BE2C (cell line): ENCODE results near the gene MYCBP2.

Experiments used
- DNase-seq: peaks from one replicate; pipeline ENCODE4 v3.0.0-alpha.2; 2020
- H3K27me3 ChIP-seq: fragments of 250-450 bp; sonication (Bioruptor Pico); 2 replicates; pipeline ENCODE4 v1.5.1; 2020; ENCODE audit warnings: mild to moderate bottlenecking
- H3K36me3 ChIP-seq: fragments of 250-450 bp; sonication (Bioruptor Pico); 2 replicates; pipeline ENCODE4 v1.5.1; 2020; ENCODE audit warnings: mild to moderate bottlenecking
- H3K4me1 ChIP-seq: fragments of 250-450 bp; sonication (Bioruptor Pico); 2 replicates; pipeline ENCODE4 v1.5.1; 2020
- H3K4me3 ChIP-seq: 2 replicates; pipeline ENCODE4 v1.5.1; 2011; ENCODE audit warnings: low read depth, low read length
- H3K9me3 ChIP-seq: fragments of 250-450 bp; sonication (Bioruptor Pico); 2 replicates; pipeline ENCODE4 v1.5.1; 2020
- TF ChIP-seq, protein P1 (sequence below): IDR thresholded peaks from 2 replicates; pipeline ENCODE4 v1.5.1; 2012; ENCODE audit warnings: mild to moderate bottlenecking, low read depth, low read length

MYCBP2 gene

DNA sequence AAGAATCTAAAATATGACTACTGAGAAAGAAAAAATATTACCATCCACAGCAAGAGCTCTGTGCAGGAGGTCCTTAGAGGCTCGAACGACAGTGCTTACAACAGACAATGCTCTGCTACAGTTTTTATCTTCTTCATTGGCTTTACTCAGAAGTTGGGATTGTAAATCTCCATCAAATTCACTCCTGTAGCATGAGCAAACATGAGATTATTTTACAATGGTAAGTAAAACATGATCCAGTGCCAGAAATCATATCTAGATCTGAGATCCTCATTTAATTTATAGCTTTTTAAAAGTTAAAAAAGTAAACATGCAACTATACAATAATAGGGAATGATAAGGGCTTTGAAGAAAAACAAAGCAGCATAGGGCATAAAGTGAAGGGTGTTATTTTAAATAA, 155.4 kb downstream of the MYCBP2 start:
- TF ChIP-seq, protein P1, sequence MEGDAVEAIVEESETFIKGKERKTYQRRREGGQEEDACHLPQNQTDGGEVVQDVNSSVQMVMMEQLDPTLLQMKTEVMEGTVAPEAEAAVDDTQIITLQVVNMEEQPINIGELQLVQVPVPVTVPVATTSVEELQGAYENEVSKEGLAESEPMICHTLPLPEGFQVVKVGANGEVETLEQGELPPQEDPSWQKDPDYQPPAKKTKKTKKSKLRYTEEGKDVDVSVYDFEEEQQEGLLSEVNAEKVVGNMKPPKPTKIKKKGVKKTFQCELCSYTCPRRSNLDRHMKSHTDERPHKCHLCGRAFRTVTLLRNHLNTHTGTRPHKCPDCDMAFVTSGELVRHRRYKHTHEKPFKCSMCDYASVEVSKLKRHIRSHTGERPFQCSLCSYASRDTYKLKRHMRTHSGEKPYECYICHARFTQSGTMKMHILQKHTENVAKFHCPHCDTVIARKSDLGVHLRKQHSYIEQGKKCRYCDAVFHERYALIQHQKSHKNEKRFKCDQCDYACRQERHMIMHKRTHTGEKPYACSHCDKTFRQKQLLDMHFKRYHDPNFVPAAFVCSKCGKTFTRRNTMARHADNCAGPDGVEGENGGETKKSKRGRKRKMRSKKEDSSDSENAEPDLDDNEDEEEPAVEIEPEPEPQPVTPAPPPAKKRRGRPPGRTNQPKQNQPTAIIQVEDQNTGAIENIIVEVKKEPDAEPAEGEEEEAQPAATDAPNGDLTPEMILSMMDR: no peak
- Histone ChIP-seq H3K36me3 (peaks cover 44% of the 10 kb centered on the region), H3K27me3 (no peaks in the 10 kb centered on the region)

DNA sequence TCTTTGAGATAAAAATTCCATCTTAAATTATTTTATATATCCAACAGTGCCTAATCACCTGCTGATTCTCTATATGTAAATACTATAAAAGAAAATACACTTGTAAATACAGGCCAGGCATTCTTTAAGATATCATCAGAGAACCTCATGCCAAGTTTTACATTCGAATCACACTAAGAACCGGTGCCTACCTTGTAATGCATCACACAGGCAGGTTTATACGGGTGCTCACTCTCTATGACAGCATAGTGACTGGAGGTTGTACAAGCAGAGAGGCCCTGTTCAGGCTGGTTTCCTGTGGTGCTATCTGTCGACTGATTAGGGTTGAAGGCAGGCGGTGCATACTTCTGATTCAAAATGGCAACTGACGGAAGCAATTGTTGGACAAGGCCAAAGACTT, 158.7 kb downstream of the MYCBP2 start:
- H3K27me3 ChIP-seq: no peaks in the 10 kb centered on the region
- peaks cover 57% of the 10 kb centered on the region for H3K36me3 ChIP-seq
- no peak for DNase-seq
- TF ChIP-seq, protein P1: no peak
- H3K4me1 ChIP-seq: no peaks in the 10 kb centered on the region
- no peak overlapping the region for H3K4me3 ChIP-seq
- no peaks in the 10 kb centered on the region for H3K9me3 ChIP-seq

More for the DNA sequence above, 155.4 kb downstream of the MYCBP2 start:
- Histone ChIP-seq H3K4me3 (no peak overlapping the region), H3K4me1 (no peaks in the 10 kb centered on the region), H3K9me3 (no peaks in the 10 kb centered on the region)
- no peak for DNase-seq

DNA sequence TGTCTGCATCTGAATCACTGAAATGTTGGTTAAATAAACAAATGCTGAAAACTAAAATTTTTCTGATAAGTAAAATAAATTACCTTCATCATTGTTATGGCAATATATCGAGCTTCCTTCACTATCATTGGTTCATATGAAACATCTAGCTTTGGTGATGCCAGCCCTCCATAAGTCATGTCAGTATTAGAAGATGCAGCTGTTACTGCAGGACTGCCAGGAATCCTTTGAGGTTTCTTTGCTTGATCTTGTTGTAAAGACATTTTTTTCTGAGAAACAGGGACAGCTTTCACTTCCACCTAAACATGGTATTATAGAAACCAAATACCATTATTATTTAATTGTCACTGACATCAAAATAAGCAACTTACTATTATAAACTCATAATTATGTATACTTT, 176.2 kb downstream of the MYCBP2 start:
- Histone ChIP-seq H3K4me3 (no peak overlapping the region), H3K9me3 (no peaks in the 10 kb centered on the region), H3K27me3 (no peaks in the 10 kb centered on the region), H3K4me1 (no peaks in the 10 kb centered on the region; the same call in 1 of the 2 replicates), H3K36me3 (peaks cover 30% of the 10 kb centered on the region)
- TF ChIP-seq, protein P1: no peak
- DNase-seq: no peak

DNA sequence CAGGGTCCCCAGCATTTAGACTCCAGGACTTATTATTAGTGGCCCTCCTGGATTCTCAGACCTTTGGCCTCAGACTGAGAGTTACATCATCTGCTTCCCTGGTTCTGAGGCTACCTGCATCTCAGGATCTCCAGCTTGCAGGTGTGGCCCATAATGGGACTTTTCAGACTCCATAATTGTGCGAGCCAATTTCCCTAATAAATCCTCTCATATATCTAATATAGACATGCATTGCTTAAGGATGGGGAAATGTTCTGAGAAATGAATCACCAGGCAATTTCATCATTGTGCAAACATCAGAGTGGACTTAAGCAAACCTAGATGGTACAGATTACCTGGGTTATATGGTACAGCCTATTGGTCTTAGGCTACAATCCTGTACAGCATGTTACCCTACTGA, 183.5 kb downstream of the MYCBP2 start:
- DNase-seq: no peak

DNA sequence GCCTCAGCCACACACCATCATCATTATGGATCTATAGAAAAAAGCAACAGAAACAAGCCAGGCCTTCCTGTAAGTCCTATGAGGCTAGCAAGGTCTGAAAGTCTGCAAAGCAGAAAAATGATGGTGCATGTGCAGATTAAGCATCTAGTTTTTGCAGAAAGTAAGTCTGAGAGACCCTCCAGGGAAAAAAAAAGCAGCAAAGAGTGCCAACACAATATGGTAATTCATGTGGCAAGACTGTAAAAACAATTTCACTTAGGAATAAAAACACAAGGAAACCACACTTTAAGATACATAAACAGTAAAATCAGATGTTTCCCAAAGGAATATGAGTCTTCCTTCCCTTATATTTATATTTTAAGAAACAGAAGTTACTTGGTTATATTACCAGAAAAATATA, 187.6 kb downstream of the MYCBP2 start:
- Histone ChIP-seq H3K9me3 (no peaks in the 10 kb centered on the region), H3K36me3 (peaks cover 57% of the 10 kb centered on the region), H3K4me3 (no peak overlapping the region), H3K27me3 (no peaks in the 10 kb centered on the region), H3K4me1 (peaks cover 3% of the 10 kb centered on the region)
- no peak for DNase-seq
- TF ChIP-seq, protein P1: no peak

More for the DNA sequence above, 183.5 kb downstream of the MYCBP2 start:
- Histone ChIP-seq H3K36me3 (peaks cover 48% of the 10 kb centered on the region), H3K9me3 (no peaks in the 10 kb centered on the region), H3K27me3 (no peaks in the 10 kb centered on the region), H3K4me1 (peaks cover 3% of the 10 kb centered on the region), H3K4me3 (no peak overlapping the region)
- TF ChIP-seq, protein P1: no peak

DNA sequence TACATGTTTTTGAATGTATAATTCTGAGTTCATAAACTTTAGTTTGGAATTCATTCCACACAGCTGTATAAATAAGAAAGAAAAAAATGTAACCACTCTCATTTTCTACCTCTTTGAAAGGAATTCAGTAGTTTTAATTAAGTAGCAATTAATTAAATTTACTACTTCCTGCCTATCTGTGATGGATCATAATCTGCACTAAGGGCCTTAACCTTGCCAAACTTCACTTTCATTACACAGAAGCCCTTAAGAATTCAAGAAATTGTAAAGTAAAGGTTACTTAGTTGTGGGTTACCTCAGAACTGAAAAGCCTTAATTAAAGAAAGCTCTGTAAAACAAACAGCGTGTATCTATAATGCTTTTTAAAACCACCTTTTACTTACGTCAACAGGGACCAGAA, 188.1 kb downstream of the MYCBP2 start:
- peaks cover 56% of the 10 kb centered on the region for H3K36me3 ChIP-seq
- TF ChIP-seq, protein P1: no peak
- DNase-seq: no peak

More for the DNA sequence above, 188.1 kb downstream of the MYCBP2 start:
- Histone ChIP-seq H3K9me3 (no peaks in the 10 kb centered on the region), H3K27me3 (no peaks in the 10 kb centered on the region), H3K4me3 (no peak overlapping the region), H3K4me1 (peaks cover 3% of the 10 kb centered on the region)
